ENCODE data around the gene POU4F1. TPM values are rescaled to one million over a fixed set of nuclear protein-coding genes. Genes with fewer than 3 reads are reported as not detected.
A peak's percentile ranks its signal among the peaks of the same experiment; 100 is the strongest.
"Not testable (repeated sequence)": the region's sequence is repeated elsewhere in the genome, so short reads cannot be mapped to it uniquely, and the experiment has no call there.

The POU4F1 gene
- under 1 TPM in 2 of 3 donors, not detected in 1; 0.08 to 0.11 TPM for total RNA-seq

- DNase-seq (peak; percentile 50), ATAC-seq (peak; percentile 77 to 84)
- no peaks in the 10 kb centered on the region for H3K9me3 Mint-ChIP-seq
- no peaks in the 10 kb centered on the region for H3K36me3 Mint-ChIP-seq (ENCODE audit: insufficient read depth)
- H3K4me3 Mint-ChIP-seq, result peak within 1 kb of the TSS; percentile 80
- H3K4me1 Mint-ChIP-seq (ENCODE audit: low read depth), result peaks cover 34% of the 10 kb centered on the region
- H3K27me3 Mint-ChIP-seq (ENCODE audit: low read depth), result peaks cover 89% of the 10 kb centered on the region
Observed at GRCh38 chr13:78603240-78603957, at the start of gene POU4F1. Gene POU4F1, minus strand, starts transcription at chr13:78603552. Its CDS starts 226 bp downstream, at chr13:78603326.

GRCh38 chr13:78652651-78653050 is 49.3 kb upstream of the POU4F1 start:
- peaks cover 30% of the 10 kb centered on the region for H3K4me1 Mint-ChIP-seq (ENCODE audit: low read depth)
- no peak for ATAC-seq
- no peaks in the 10 kb centered on the region for H3K27me3 Mint-ChIP-seq (ENCODE audit: low read depth)
- peaks cover 14% of the 10 kb centered on the region for H3K36me3 Mint-ChIP-seq (ENCODE audit: insufficient read depth)
- H3K4me3 Mint-ChIP-seq, result no peak overlapping the region
- H3K9me3 Mint-ChIP-seq, result no peaks in the 10 kb centered on the region
- DNase-seq, result no peak

GRCh38 chr13:78650717-78651083 is 47.3 kb upstream of the POU4F1 start:
- Mint-ChIP-seq H3K36me3 (ENCODE audit: insufficient read depth) (peaks cover 14% of the 10 kb centered on the region), H3K27me3 (ENCODE audit: low read depth) (no peaks in the 10 kb centered on the region), H3K4me1 (ENCODE audit: low read depth) (peaks cover 32% of the 10 kb centered on the region), H3K4me3 (no peak overlapping the region), H3K9me3 (no peaks in the 10 kb centered on the region)
- ATAC-seq (peak in 1 of 2 donors; percentile 32), DNase-seq (no peak)

GRCh38 chr13:78649997-78650716 is 46.8 kb upstream of the POU4F1 start:
- peaks cover 11% of the 10 kb centered on the region for H3K36me3 Mint-ChIP-seq (ENCODE audit: insufficient read depth)
- H3K9me3 Mint-ChIP-seq, result no peaks in the 10 kb centered on the region
- H3K27me3 Mint-ChIP-seq (ENCODE audit: low read depth), result no peaks in the 10 kb centered on the region
- H3K4me3 Mint-ChIP-seq, result no peak overlapping the region
- ATAC-seq (no peak), DNase-seq (no peak)
- H3K4me1 Mint-ChIP-seq (ENCODE audit: low read depth), result peaks cover 29% of the 10 kb centered on the region

GRCh38 chr13:78647109-78647678 is 43.8 kb upstream of the POU4F1 start:
- not testable (repeated sequence) for ATAC-seq

GRCh38 chr13:78638216-78638615 is 34.9 kb upstream of the POU4F1 start:
- Mint-ChIP-seq H3K4me1 (ENCODE audit: low read depth) (peaks cover 4% of the 10 kb centered on the region), H3K9me3 (no peaks in the 10 kb centered on the region), H3K4me3 (no peak overlapping the region), H3K36me3 (ENCODE audit: insufficient read depth) (peaks cover 62% of the 10 kb centered on the region), H3K27me3 (ENCODE audit: low read depth) (no peaks in the 10 kb centered on the region)
- DNase-seq (no peak), ATAC-seq (no peak)

More at GRCh38 chr13:78647109-78647678, 43.8 kb upstream of the POU4F1 start:
- H3K27me3 Mint-ChIP-seq (ENCODE audit: low read depth); DNase-seq; H3K9me3 Mint-ChIP-seq; H3K4me3 Mint-ChIP-seq: not testable (repeated sequence)
- Mint-ChIP-seq H3K36me3 (ENCODE audit: insufficient read depth) (peaks cover 12% of the 10 kb centered on the region), H3K4me1 (ENCODE audit: low read depth) (peaks cover 14% of the 10 kb centered on the region)

- no peak overlapping the region for H3K4me3 Mint-ChIP-seq
- H3K27me3 Mint-ChIP-seq (ENCODE audit: low read depth), result no peaks in the 10 kb centered on the region
- no peaks in the 10 kb centered on the region for H3K9me3 Mint-ChIP-seq
Observed at GRCh38 chr13:78636495-78636894, 33.1 kb upstream of the POU4F1 start.

GRCh38 chr13:78632996-78633395 is 29.6 kb upstream of the POU4F1 start:
- DNase-seq (no peak), ATAC-seq (no peak)
- Mint-ChIP-seq H3K4me1 (ENCODE audit: low read depth) (no peaks in the 10 kb centered on the region), H3K36me3 (ENCODE audit: insufficient read depth) (peaks cover 77% of the 10 kb centered on the region), H3K9me3 (no peaks in the 10 kb centered on the region), H3K4me3 (no peak overlapping the region), H3K27me3 (ENCODE audit: low read depth) (no peaks in the 10 kb centered on the region)

More at GRCh38 chr13:78636495-78636894, 33.1 kb upstream of the POU4F1 start:
- ATAC-seq (no peak), DNase-seq (no peak)
- H3K4me1 Mint-ChIP-seq (ENCODE audit: low read depth), result peaks cover 4% of the 10 kb centered on the region
- peaks cover 69% of the 10 kb centered on the region for H3K36me3 Mint-ChIP-seq (ENCODE audit: insufficient read depth)

GRCh38 chr13:78631077-78631476 is 27.7 kb upstream of the POU4F1 start:
- Mint-ChIP-seq H3K36me3 (ENCODE audit: insufficient read depth) (peaks cover 78% of the 10 kb centered on the region), H3K4me3 (no peak overlapping the region), H3K4me1 (ENCODE audit: low read depth) (peaks cover 4% of the 10 kb centered on the region), H3K27me3 (ENCODE audit: low read depth) (no peaks in the 10 kb centered on the region), H3K9me3 (no peaks in the 10 kb centered on the region)
- ATAC-seq (no peak), DNase-seq (no peak)

- ATAC-seq (no peak), DNase-seq (no peak)
- Mint-ChIP-seq H3K4me3 (no peak overlapping the region), H3K36me3 (ENCODE audit: insufficient read depth) (peaks cover 84% of the 10 kb centered on the region), H3K27me3 (ENCODE audit: low read depth) (no peaks in the 10 kb centered on the region), H3K9me3 (no peaks in the 10 kb centered on the region), H3K4me1 (ENCODE audit: low read depth) (peaks cover 4% of the 10 kb centered on the region)
Observed at GRCh38 chr13:78630511-78630910, 27.2 kb upstream of the POU4F1 start.

GRCh38 chr13:78625384-78625783 is 22.0 kb upstream of the POU4F1 start:
- Mint-ChIP-seq H3K4me1 (ENCODE audit: low read depth) (peaks cover 4% of the 10 kb centered on the region), H3K27me3 (ENCODE audit: low read depth) (no peaks in the 10 kb centered on the region), H3K4me3 (no peak overlapping the region), H3K36me3 (ENCODE audit: insufficient read depth) (peaks cover 69% of the 10 kb centered on the region), H3K9me3 (no peaks in the 10 kb centered on the region)
- ATAC-seq, result no peak
- DNase-seq, result no peak

GRCh38 chr13:78623132-78623531 is 19.8 kb upstream of the POU4F1 start:
- Mint-ChIP-seq H3K27me3 (ENCODE audit: low read depth) (no peaks in the 10 kb centered on the region), H3K36me3 (ENCODE audit: insufficient read depth) (peaks cover 58% of the 10 kb centered on the region), H3K9me3 (no peaks in the 10 kb centered on the region), H3K4me3 (no peak overlapping the region), H3K4me1 (ENCODE audit: low read depth) (peaks cover 4% of the 10 kb centered on the region)
- ATAC-seq, result no peak
- DNase-seq, result no peak

GRCh38 chr13:78620936-78621470 is 17.7 kb upstream of the POU4F1 start:
- H3K36me3 Mint-ChIP-seq (ENCODE audit: insufficient read depth), result peaks cover 60% of the 10 kb centered on the region
- H3K27me3 Mint-ChIP-seq (ENCODE audit: low read depth), result no peaks in the 10 kb centered on the region
- no peaks in the 10 kb centered on the region for H3K9me3 Mint-ChIP-seq
- H3K4me3 Mint-ChIP-seq, result no peak overlapping the region
- DNase-seq (no peak), ATAC-seq (no peak)
- no peaks in the 10 kb centered on the region for H3K4me1 Mint-ChIP-seq (ENCODE audit: low read depth)

- Mint-ChIP-seq H3K4me1 (ENCODE audit: low read depth) (no peaks in the 10 kb centered on the region), H3K4me3 (no peak overlapping the region), H3K36me3 (ENCODE audit: insufficient read depth) (peaks cover 60% of the 10 kb centered on the region), H3K9me3 (no peaks in the 10 kb centered on the region), H3K27me3 (ENCODE audit: low read depth) (no peaks in the 10 kb centered on the region)
- ATAC-seq (no peak), DNase-seq (no peak)
Observed at GRCh38 chr13:78618411-78618810, 15.1 kb upstream of the POU4F1 start.

All from activated T-cell treated with anti-CD3 and anti-CD28 coated beads, Interleukin-2, amount 50 U/mL, for 4 hours (primary cell).